ENCODE results near the gene TH.

- TF ChIP-seq SUZ12 (IDR thresholded peaks at IDR 0.05; ENCODE audit: extremely low read depth, insufficient read depth, insufficient read length) (no peak), YY1 (IDR thresholded peaks at IDR 0.05; ENCODE audit: insufficient read depth, insufficient read length) (no peak), ZNF274 (IDR thresholded peaks at IDR 0.05; ENCODE audit: low read depth, low read length) (no peak)
These were observed 22.2 kb downstream of the TH start for GRCh38 chr11:2149460-2149859.
